ENCODE data around the gene TAX1BP3.

Gene TAX1BP3

DNA sequence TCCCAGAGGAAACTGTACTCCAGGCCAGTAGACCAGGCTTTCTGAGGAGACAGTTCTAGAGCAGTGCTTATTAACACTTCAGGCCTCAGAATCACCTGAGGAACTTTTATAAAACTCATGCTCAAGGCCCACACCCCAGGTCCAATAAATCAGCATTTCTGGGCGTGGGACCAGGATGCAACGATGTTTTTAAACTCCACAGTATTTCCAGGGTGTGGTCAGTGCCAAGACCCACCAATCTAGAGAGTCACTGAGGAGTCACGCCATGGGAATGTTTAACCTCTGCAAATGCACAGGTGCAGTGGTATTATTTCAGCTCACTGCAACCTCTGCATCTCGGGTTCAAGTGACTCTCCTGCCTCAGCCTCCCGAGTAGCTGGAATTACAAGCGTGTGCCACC, 55.3 kb downstream of the TAX1BP3 start:
- H3K27ac ChIP-seq = no peak overlapping the region

More for the DNA sequence above, 55.3 kb downstream of the TAX1BP3 start:
- Histone ChIP-seq H3K27me3 (no peaks in the 10 kb centered on the region), H3K4me1 (ENCODE audit: control insufficient read depth in 1 of 2, insufficient read depth in 1 of 2, low read depth in 1 of 2, low read length in 1 of 2) (no peaks in the 10 kb centered on the region), H3K9me3 (no peaks in the 10 kb centered on the region), H3K4me3 (ENCODE audit: low read depth in 1 of 2, low read length in 1 of 2) (no peak overlapping the region), H3K36me3 (peaks cover 68% of the 10 kb centered on the region)
- TF ChIP-seq, protein P1, sequence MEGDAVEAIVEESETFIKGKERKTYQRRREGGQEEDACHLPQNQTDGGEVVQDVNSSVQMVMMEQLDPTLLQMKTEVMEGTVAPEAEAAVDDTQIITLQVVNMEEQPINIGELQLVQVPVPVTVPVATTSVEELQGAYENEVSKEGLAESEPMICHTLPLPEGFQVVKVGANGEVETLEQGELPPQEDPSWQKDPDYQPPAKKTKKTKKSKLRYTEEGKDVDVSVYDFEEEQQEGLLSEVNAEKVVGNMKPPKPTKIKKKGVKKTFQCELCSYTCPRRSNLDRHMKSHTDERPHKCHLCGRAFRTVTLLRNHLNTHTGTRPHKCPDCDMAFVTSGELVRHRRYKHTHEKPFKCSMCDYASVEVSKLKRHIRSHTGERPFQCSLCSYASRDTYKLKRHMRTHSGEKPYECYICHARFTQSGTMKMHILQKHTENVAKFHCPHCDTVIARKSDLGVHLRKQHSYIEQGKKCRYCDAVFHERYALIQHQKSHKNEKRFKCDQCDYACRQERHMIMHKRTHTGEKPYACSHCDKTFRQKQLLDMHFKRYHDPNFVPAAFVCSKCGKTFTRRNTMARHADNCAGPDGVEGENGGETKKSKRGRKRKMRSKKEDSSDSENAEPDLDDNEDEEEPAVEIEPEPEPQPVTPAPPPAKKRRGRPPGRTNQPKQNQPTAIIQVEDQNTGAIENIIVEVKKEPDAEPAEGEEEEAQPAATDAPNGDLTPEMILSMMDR (IDR thresholded peaks at IDR 0.05) = no peak
